ENCODE measurements around the gene LUZP2. TPM values are rescaled to one million over a fixed set of nuclear protein-coding genes. Genes with fewer than 3 reads are reported as not detected.

The LUZP2 gene
- total and polyA plus RNA-seq, 2 donors (not counting 1 experiment from before 2014, with no cell fraction given), result not detected

DNA sequence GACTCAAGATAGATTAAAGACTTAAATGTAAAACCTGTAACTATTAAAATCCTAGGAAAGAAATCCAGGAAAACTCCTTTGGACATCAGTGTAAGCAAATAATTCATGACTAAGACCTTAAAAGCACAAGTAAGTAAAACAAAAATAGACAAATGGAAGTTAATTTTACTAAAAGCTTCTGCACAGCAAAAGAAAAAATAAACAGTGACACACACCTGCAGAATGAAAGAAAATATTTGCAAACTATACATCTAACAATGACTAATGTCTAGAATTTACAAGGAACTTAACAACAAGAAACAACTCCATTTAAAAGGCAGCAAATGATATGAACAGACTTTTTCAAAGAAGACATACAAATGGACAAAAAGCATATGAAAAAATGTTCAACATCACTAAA is 359.1 kb downstream of the LUZP2 start:
- Mint-ChIP-seq H3K9me3 (ENCODE audit: insufficient read depth) (peaks cover under 1% of the 10 kb centered on the region), H3K27me3 (no peaks in the 10 kb centered on the region), H3K27ac (no peak overlapping the region), H3K4me1 (peaks cover 3% of the 10 kb centered on the region), H3K4me3 (no peak overlapping the region)
- CTCF ChIA-PET, result no interaction called here
- Histone ChIP-seq H3K4me2 (replicated peaks; ENCODE audit: low read depth, low read length, poor library complexity, severe bottlenecking) (no peak overlapping the region), H3K36me3 (replicated peaks in 1 of 2; ENCODE audit: control extremely low read depth in 1 of 2, control insufficient read depth in 1 of 2, extremely low read depth in 1 of 2, insufficient read depth in 2 of 2, low read length in 1 of 2) (no peaks in the 10 kb centered on the region), H3K9ac (ENCODE audit: low read length) (no peak overlapping the region), H3K27me3 (replicated peaks in 1 of 4; ENCODE audit: control extremely low read depth in 1 of 4, control insufficient read depth in 3 of 4, insufficient read depth in 4 of 4, low read length in 3 of 4) (no peaks in the 10 kb centered on the region), H3K4me1 (ENCODE audit: control insufficient read depth in 2 of 2, insufficient read depth in 2 of 2, low read length in 2 of 2) (no peaks in the 10 kb centered on the region), H2AFZ (ENCODE audit: insufficient read depth, low read depth, low read length, poor library complexity, severe bottlenecking) (no peak overlapping the region), H4K20me1 (ENCODE audit: control insufficient read depth, insufficient read depth, low read length, poor library complexity, severe bottlenecking) (no peaks in the 10 kb centered on the region), H3K27ac (ENCODE audit: low read length in 2 of 2) (no peak overlapping the region), H3K4me3 (ENCODE audit: control extremely low read depth in 1 of 5, extremely low read depth in 1 of 5, insufficient read depth in 1 of 5, low read depth in 2 of 5, low read length in 4 of 5) (no peak overlapping the region), H3K9me3 (ENCODE audit: control extremely low read depth in 1 of 3, control insufficient read depth in 2 of 3, insufficient read depth in 1 of 3, low read length in 2 of 3) (peaks cover 0 to 20% (median 1%) of the 10 kb centered on the region in 3 donors), H3K79me2 (ENCODE audit: control insufficient read depth, insufficient read depth, low read length) (no peaks in the 10 kb centered on the region)
- POLR2A ChIA-PET, result no interaction called here
- ATAC-seq (ENCODE audit: low read depth) (no peak), DNase-seq (no peak)
- TF ChIP-seq, protein P1, sequence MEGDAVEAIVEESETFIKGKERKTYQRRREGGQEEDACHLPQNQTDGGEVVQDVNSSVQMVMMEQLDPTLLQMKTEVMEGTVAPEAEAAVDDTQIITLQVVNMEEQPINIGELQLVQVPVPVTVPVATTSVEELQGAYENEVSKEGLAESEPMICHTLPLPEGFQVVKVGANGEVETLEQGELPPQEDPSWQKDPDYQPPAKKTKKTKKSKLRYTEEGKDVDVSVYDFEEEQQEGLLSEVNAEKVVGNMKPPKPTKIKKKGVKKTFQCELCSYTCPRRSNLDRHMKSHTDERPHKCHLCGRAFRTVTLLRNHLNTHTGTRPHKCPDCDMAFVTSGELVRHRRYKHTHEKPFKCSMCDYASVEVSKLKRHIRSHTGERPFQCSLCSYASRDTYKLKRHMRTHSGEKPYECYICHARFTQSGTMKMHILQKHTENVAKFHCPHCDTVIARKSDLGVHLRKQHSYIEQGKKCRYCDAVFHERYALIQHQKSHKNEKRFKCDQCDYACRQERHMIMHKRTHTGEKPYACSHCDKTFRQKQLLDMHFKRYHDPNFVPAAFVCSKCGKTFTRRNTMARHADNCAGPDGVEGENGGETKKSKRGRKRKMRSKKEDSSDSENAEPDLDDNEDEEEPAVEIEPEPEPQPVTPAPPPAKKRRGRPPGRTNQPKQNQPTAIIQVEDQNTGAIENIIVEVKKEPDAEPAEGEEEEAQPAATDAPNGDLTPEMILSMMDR (IDR thresholded peaks at IDR 0.05), result no peak
- no peak for TF ChIP-seq EZH2 (IDR thresholded peaks at IDR 0.05; ENCODE audit: borderline replicate concordance, insufficient read depth, low read depth, low read length, poor library complexity, severe bottlenecking)
- intact Hi-C loops (cut with micrococcal nuclease), result no loop called here

- Histone ChIP-seq H3K4me1 (ENCODE audit: control insufficient read depth in 2 of 2, insufficient read depth in 2 of 2, low read length in 2 of 2) (no peaks in the 10 kb centered on the region), H3K9ac (ENCODE audit: low read length) (no peak overlapping the region), H3K27ac (ENCODE audit: low read length in 2 of 2) (no peak overlapping the region), H3K36me3 (replicated peaks in 1 of 2; ENCODE audit: control extremely low read depth in 1 of 2, control insufficient read depth in 1 of 2, extremely low read depth in 1 of 2, insufficient read depth in 2 of 2, low read length in 1 of 2) (no peaks in the 10 kb centered on the region), H4K20me1 (ENCODE audit: control insufficient read depth, insufficient read depth, low read length, poor library complexity, severe bottlenecking) (no peaks in the 10 kb centered on the region), H3K4me3 (ENCODE audit: control extremely low read depth in 1 of 5, extremely low read depth in 1 of 5, insufficient read depth in 1 of 5, low read depth in 2 of 5, low read length in 4 of 5) (no peak overlapping the region), H3K79me2 (ENCODE audit: control insufficient read depth, insufficient read depth, low read length) (no peaks in the 10 kb centered on the region), H2AFZ (ENCODE audit: insufficient read depth, low read depth, low read length, poor library complexity, severe bottlenecking) (no peak overlapping the region), H3K4me2 (replicated peaks; ENCODE audit: low read depth, low read length, poor library complexity, severe bottlenecking) (no peak overlapping the region), H3K27me3 (replicated peaks in 1 of 4; ENCODE audit: control extremely low read depth in 1 of 4, control insufficient read depth in 3 of 4, insufficient read depth in 4 of 4, low read length in 3 of 4) (no peaks in the 10 kb centered on the region), H3K9me3 (ENCODE audit: control extremely low read depth in 1 of 3, control insufficient read depth in 2 of 3, insufficient read depth in 1 of 3, low read length in 2 of 3) (peaks cover 0 to 15% (median 0%) of the 10 kb centered on the region in 3 donors)
- WGBS (ENCODE audit: insufficient coverage), result 18% methylated on average over 7 of the region's 9 CpGs
- peaks cover 5% of the 10 kb centered on the region for H3K9me3 Mint-ChIP-seq (ENCODE audit: insufficient read depth)
- ChIA-PET CTCF (no interaction called here), POLR2A (no interaction called here)
- DNase-seq (no peak), ATAC-seq (ENCODE audit: low read depth) (no peak)
- TF ChIP-seq EZH2 (IDR thresholded peaks at IDR 0.05; ENCODE audit: borderline replicate concordance, insufficient read depth, low read depth, low read length, poor library complexity, severe bottlenecking), result no peak
- TF ChIP-seq, protein P1 (IDR thresholded peaks at IDR 0.05), result no peak
- peaks cover 3% of the 10 kb centered on the region for H3K4me1 Mint-ChIP-seq
- intact Hi-C loops (cut with micrococcal nuclease), result no loop called here
- H3K27ac Mint-ChIP-seq, result no peak overlapping the region
- no peak overlapping the region for H3K4me3 Mint-ChIP-seq
- no peaks in the 10 kb centered on the region for H3K27me3 Mint-ChIP-seq
Measured at GRCh38 chr11:24859801-24860300, 363.0 kb downstream of the LUZP2 start.
